ENCODE results near the gene PLD2.

The PLD2 gene

DNA sequence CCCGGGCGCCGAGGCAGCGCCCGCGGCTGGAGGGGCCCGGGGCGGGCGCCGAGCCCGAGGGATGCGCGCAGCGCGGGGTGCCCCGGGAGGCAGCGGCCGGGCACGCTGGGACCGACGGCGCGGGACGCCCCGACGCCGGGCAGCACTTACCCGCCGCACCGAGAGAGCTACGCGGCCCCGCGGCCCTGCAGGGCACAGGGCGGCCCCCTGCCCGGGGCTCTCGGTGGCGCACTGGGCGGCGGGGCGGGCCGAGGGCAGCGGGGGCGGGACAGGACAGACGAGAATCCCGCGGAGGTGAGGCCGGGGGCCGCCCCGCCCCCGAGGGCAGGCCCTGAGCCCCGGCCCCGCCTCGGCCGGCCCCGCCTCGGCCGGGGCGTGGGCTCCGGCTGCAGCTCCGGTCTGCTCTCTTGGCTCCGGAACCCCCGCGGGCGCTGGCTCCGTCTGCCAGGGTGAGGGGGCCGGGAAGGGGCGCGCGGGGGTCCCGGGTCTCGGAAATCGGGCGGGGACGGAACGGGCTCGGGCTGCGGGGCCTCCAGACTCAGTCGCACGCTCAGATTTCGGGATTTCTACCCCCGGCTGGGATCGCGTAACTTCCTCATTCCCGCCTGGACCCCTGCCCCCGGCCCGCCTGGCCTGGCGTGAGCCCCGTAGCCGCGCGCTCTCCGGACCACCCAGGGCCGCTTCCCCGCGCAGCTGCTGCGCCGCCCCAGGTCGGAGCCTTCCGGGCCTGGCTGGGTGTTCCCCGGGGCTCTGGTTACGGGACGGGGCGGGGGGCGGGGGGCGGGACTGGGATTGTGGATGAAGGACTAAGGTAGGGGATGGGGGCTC is at the start of gene PLD2:
Gene PLD2 (plus strand): TSS at position 376 of the 828 bp plus-strand sequence. CDS start 621 bp downstream, outside the sequence.
- DNase-seq (ENCODE audit: extremely low read depth in 1 of 2, low read depth in 1 of 2) = peak; percentile 78 to 80

- DNase-seq (ENCODE audit: extremely low read depth in 1 of 2, low read depth in 1 of 2) = no peak
These were observed 47.1 kb upstream of the PLD2 start for GRCh38 chr17:4759776-4760236.

DNA sequence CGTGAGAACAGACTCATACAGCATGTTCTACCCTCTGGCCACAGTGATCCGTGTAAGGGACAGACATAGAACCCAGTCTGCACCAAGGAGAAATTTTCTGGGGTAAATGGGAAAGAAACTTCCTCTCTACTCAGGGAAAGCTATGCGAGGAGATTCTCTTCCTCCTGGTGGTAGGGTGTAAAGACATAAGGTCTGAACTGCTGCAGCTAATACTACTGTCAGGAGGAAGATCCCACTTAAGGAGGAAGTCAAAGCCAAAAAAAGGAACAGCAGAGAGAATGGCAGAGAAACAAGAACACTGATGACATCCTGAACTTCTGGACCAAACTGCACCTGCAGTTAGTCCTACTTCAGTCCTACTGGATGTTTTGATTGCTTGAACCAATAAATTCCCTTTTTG is 42.4 kb upstream of the PLD2 start:
- DNase-seq (ENCODE audit: extremely low read depth in 1 of 2, low read depth in 1 of 2) = no peak

GRCh38 chr17:4766201-4766600 is 40.8 kb upstream of the PLD2 start:
- no peak for DNase-seq (ENCODE audit: extremely low read depth in 1 of 2, low read depth in 1 of 2)

DNA sequence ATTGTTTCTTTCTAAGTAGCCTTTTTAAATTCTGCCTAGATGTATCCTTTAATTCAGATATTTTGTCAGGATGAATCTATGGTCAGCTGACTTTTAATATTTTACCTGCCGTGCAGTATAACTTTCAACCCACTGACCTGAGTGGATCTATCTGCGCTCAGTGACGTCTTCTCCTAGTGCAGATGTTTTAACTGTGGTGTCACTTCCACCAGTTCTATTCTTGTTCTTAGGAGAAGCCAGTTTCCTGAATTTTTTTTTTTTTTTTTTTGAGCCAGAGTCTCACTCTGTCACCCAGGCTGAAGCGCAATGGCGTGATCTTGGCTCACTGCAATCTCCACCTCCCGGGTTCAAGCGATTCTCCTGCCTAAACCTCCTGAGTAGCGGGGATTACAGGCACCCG is 40.2 kb upstream of the PLD2 start:
- DNase-seq (ENCODE audit: extremely low read depth in 1 of 2, low read depth in 1 of 2) = no peak

- DNase-seq (ENCODE audit: extremely low read depth in 1 of 2, low read depth in 1 of 2) = no peak
These were observed 38.7 kb upstream of the PLD2 start for GRCh38 chr17:4768298-4768697.

DNA sequence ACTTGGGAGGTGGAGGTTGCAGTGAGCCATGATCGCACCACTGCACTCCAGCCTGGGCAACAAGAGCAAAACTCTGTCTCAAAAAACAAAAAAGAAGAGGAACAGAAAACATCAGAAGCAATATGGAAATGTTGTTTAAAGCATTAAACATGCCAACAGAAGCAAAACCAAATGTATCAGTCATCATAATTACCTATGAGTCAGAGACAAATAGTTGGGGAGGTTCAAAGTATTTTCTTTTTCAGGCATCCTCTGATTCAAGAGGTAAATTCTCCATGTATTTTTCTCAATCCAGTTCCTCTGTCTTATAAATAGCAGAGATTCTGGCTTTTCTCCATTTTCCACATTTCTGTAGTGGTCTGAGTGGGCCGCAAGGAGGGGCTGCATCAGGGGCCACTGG is 37.3 kb upstream of the PLD2 start:
- DNase-seq (ENCODE audit: extremely low read depth in 1 of 2, low read depth in 1 of 2) = no peak

GRCh38 chr17:4771519-4772234 is 35.3 kb upstream of the PLD2 start, which contains the start of gene TM4SF5:
Gene TM4SF5 (plus strand): TSS chr17:4771886. CDS start chr17:4771923, 37 bp downstream.
- no peak for DNase-seq (ENCODE audit: extremely low read depth in 1 of 2, low read depth in 1 of 2)

GRCh38 chr17:4772235-4772613 is 34.7 kb upstream of the PLD2 start:
- no peak for DNase-seq (ENCODE audit: extremely low read depth in 1 of 2, low read depth in 1 of 2)

DNA sequence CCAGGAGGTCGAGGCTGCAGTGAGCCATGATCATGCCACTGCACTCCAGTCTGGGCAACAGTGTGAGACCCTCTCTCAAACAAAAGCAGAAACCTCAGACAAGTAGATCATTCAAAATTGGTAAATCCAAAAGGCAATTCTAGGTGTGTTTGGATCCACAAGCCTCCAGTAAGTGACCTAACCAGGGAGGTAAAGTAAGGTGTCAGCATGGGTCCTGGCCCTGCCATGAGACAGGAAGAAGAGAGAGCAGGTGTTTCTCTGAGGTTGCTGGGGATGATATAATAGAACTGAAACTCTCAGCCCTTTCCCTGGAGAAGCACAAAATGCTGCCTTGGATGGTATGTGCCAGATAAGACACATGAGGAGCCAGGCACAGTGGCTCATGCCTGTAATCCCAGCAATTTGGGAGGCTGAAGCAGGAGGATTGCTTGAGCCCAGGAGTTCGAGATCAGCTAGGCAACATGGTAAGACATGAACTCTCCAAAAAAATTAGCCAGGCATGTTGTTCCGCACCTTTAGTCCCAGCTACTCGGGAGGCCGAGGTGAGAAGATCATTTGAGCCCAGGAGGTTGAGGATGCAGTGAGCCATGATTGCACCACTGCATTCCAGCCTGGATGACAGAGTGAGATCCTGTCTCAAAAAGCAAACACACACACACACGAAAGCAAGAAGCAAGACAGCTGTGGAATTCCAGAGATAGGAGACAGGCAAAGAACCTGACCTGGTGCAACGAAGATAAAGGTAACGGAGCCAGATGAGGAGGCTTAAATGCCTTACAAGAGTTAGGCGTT is 28.8 kb upstream of the PLD2 start:
- DNase-seq (ENCODE audit: extremely low read depth in 1 of 2, low read depth in 1 of 2) = no peak

- no peak for DNase-seq (ENCODE audit: extremely low read depth in 1 of 2, low read depth in 1 of 2)
These were observed 26.5 kb upstream of the PLD2 start for GRCh38 chr17:4780325-4780955.

- no peak for DNase-seq (ENCODE audit: extremely low read depth in 1 of 2, low read depth in 1 of 2)
These were observed 24.3 kb upstream of the PLD2 start for GRCh38 chr17:4782652-4783051.

DNA sequence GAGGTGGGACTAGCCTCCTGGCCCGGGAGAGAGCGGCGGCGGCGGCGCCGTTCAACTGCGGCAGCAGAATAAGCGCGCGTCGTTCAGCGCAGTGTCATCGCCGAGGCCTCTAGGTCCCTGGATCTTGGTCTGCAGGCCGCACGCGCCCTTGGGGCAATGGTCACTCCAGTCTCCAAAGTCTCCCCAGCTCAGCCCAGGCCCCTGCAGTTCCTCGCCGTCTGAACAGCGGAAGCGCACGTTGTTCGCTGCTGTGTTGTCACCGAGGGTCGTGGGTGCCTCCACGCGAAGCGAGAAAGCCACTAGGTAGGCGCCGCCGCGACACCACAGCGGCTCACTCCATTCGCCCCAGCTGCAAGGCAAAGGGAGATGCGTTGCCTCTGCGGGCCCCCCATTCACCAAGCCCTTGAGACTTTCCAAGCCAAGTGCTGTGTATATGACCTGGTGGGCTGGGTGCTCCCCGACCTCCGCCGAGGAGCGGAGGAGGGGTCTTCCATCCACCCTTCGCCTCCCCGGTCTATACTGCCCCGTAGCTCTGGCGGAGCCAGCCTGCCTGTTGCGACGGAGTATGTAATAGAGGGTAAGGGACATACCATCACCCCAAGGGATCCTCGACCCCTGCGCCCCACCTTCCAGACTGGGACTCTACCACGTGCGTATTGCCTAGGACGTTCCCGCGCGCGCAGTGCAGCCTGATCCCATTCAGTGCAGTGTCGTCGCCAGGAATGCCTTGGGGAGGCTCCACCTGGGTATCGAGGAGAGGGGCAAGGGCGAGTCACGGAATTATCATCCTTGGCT is 21.4 kb upstream of the PLD2 start:
- DNase-seq (ENCODE audit: extremely low read depth in 1 of 2, low read depth in 1 of 2) = no peak

DNA sequence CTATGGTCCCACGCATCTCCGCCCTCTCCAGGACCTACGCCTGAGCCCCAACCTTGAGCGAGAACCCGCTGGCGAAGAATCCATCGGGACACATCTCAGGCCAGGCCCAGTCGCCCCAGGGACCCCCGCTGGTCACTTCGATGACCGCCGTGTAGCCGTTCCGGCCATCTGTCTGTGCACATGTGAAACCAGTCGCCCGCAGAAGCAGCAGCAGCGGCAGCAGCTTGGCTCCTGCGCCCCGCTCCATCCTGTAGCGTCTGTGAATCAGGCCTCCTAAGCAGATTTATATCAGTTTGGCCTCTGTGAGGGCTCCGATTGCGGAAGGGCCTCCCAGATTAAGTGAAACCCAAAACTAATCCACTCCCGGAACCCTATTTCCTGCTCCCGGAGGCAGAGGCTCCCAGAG is 20.8 kb upstream of the PLD2 start, which contains the start of gene VMO1:
Gene VMO1 (minus strand): TSS at position 259 of the 406 bp plus-strand sequence. CDS start 12 bp downstream, at position 247.
- no peak for DNase-seq (ENCODE audit: extremely low read depth in 1 of 2, low read depth in 1 of 2)

GRCh38 chr17:4786516-4786915 is 20.4 kb upstream of the PLD2 start:
- no peak for DNase-seq (ENCODE audit: extremely low read depth in 1 of 2, low read depth in 1 of 2)

GRCh38 chr17:4788159-4788806 is 18.7 kb upstream of the PLD2 start:
- DNase-seq (ENCODE audit: extremely low read depth in 1 of 2, low read depth in 1 of 2) = no peak

DNA sequence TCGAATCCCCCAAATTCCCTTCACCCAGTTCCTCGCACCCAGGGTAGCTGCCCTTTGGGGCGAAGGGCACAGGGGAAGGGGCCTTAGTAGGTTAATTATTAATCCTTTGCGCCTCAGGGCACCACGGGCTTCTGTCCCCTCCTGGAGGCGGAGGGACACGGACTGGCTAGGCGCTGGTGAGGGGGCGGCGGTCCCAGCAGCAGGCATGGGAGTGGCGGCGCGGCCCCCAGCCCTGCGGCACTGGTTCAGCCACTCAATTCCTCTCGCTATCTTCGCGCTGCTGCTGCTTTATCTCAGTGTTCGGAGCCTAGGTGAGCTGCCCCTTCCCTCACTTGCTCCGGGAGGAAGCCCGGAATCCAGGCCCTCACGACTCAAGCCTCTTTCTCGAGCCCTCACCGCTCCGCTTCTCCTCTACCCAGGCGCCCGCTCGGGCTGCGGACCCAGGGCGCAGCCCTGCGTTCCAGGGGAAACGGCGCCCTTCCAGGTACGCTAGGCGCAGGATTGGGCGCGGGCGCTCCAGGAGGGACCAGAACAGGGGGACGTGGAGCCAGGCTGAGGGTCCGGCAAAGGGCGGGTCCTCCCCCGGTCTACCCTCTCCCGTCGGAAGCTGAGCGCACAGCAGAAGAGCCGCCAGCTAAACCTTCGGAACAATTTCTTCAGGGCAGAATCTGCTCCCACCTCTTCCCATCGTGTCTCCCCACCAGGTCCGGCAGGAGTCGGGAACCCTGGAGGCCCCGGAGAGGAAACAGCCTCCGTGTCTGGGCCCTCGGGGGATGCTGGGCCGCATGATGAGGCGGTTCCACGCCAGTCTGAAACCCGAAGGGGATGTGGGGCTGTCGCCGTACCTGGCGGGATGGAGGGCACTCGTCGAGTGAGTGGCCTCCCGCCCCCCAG is 17.9 kb upstream of the PLD2 start, which contains the start of gene GLTPD2:
Gene GLTPD2 (plus strand): TSS at position 158 of the 894 bp plus-strand sequence. CDS start 48 bp downstream, at position 206.
- DNase-seq (ENCODE audit: extremely low read depth in 1 of 2, low read depth in 1 of 2) = no peak

DNA sequence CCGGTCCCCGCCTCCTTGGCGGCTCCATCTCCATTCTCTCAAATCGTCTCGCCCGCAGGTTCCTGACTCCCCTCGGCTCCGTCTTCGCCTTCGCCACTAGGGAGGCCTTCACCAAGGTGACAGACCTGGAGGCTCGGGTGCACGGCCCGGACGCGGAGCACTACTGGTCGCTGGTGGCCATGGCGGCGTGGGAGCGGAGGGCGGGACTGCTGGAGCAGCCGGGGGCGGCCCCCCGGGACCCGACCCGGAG is 17.3 kb upstream of the PLD2 start:
- no peak for DNase-seq (ENCODE audit: extremely low read depth in 1 of 2, low read depth in 1 of 2)
